DMS114 treated with DMSO at 0.1 percent for 48 hours (cell line): Measurements from ENCODE around the gene IDH3A.

Experiments used
- DNase-seq: peaks from one replicate; lab custom pipeline; 2025; ENCODE audit not compliant: unreplicated experiment; lab: John Stamatoyannopoulos, UW

Gene IDH3A

DNA sequence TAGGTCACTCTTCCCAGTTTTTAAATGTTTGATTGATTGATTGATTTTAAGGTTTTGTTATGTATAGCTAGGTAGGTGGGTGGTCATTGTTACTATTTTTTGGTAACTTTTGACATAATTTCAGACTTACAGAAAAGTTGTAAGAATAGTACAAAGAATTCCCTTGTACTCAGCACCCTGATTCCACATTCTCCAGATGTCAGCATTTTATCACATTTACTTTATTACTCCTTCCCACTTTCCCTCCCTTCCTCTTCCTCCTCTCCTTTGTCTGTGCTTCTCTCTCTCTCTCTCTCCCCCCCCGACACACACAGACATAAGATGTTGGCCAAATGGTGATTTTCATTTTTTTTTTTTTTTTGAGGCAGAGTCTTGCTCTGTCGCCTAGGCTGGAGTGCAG lies 14.8 kb downstream of the IDH3A start:
- DNase-seq, result no peak

- DNase-seq, result no peak
Measured at GRCh38 chr15:78167227-78167888, 18.2 kb downstream of the IDH3A start.

GRCh38 chr15:78168608-78169007 lies 19.4 kb downstream of the IDH3A start:
- no peak for DNase-seq

DNA sequence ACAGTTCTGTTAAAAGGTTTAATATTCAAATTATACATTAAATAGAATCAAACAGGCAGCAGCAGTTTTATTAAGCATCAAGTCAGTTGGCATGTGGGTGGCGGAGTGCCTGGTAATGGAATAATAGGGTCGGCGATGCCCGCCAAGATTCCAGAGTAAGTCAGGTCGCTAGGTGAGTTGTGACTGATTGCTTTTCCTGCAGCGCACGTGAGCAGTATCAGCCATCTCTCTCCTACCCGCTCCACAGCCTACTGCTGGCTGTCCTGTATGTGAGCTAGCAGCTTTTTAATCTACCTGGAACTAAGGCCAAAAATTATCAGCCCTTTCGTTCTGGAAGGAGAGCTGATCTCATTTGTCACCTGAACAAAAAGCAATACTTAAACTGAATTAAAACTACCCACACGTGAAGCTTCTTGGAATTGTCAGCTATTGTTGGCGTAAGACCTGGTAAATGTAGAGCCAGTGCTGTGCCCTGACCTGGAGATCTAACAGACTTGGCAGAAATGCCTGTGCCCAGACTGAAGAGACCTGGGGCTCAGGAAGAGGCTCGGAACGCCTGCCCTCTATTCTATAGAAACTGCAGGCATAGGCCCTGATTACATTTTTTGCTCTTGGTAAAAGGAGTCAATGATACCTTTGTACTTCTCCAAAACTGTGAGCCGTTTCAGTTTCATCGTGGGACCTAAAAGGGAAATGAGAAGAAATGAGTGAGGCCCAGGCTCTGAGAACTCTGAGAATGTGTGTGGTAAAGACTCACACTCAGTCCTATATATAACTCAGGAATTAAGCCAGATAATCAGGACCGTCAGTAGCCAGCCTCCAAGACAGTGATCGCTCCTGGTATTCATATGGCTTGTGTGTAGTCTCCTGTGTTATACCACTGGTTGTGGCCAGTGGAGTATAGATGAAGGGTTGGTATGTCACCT lies 21.9 kb downstream of the IDH3A start:
- DNase-seq, result no peak

- no peak for DNase-seq
Measured at GRCh38 chr15:78171864-78172472, 22.8 kb downstream of the IDH3A start.

DNA sequence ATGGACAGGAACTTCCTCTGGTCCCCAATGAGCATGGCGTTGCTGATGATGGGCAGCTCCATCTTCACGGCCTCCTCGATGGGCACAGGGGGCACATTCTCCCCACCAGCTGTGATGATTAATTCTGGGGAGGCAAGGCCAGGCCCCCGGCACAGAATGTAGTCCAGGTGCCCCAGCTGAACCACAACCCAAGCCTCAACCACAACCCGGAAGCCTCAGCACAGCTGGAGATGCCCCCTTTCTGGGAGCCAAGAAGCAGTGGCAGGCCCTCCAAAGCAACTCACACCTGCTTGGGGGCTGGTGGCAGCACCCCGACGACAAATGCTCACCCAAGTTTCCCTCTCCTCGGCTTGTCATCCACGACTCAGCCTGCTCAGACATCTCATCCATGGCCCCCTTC lies 25.2 kb downstream of the IDH3A start:
- DNase-seq, result no peak

- no peak for DNase-seq
Measured at GRCh38 chr15:78175330-78175729, 26.2 kb downstream of the IDH3A start.

DNA sequence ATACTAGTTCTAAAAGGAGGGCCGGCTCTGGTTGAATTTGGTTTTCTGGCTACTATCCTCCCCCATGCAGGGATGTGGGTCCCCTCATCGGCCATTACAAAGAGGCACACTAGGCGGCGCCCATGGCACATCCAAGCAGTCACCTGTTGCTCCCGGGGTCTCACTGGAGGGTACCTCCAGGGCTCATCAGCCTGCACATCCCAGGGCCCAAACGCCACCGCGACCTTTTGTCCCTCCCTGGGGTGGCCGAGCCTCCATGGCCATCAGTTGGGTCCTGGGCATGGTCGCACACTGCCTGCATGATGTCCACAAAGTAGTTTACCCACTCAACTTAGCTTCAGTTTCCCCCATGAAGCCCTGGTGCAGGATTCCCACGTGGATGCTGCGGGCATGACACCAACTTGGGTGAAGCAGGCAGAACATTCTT lies 28.3 kb downstream of the IDH3A start:
- peak; percentile 33 for DNase-seq

DNA sequence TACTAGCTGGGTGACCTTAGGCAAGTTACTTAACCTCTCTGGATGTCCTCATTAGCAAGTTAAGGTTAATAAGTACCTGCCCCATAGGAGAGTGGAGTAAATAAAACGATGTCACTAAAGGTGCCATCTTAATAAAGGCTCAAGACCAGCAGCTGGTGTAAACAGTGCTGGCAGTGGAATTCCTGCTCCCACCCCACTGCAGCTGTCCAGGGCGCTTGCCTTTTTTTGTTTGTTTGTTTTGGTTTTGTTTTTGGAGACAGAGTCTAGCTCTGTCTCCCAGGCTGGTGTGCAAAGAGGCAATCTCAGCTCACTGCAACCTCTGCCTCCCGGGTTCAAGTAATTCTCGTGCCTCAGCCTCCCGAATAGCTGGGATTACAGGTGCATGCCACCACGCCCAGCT lies 28.9 kb downstream of the IDH3A start:
- DNase-seq, result no peak

DNA sequence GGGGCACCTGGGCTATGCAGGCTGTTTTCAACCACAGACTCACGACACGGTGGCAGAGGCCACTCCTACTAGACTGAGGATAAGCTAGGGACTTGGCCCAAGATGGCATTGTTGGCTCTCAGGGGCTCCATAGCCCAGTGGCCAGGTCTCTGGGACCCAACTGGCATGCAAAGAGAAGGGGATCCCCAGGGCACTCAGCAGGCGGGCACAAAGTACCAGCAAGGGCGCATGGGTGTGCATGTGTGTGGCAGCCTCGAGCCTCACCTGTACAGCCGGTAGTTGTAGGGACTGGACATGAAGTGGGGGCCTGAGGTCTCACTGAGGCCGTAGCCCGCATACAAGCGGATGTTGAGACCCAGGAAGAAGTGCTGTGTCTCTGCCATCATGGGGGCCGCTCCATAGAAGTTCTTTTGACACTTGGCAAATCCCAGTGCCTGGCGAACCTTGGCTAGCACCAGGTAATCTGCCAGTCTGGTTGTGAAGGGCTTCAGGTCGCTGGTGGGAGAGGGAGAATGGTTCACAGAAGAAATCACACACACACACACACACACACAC lies 30.2 kb downstream of the IDH3A start:
- no peak for DNase-seq

GRCh38 chr15:78179906-78180305 lies 30.7 kb downstream of the IDH3A start:
- DNase-seq, result no peak

DNA sequence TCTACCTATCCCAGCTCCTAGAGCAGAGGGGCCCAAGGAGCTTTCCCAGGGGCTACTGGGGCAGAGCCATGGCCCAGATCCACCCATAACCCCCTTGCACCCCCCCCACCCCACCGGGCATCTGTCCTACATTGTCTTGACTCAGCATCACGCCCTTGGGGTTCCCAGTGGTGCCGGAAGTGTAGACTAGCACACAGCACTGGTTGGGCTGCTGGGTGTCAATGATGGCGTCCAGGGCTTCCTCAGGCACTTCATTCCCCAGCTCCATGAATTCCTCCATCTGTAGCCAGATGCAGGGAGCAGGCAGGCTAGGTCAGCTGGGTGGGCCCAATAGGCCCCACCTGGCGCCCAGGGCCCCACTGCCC lies 33.2 kb downstream of the IDH3A start:
- DNase-seq, result no peak

GRCh38 chr15:78182821-78183220 lies 33.7 kb downstream of the IDH3A start:
- no peak for DNase-seq

DNA sequence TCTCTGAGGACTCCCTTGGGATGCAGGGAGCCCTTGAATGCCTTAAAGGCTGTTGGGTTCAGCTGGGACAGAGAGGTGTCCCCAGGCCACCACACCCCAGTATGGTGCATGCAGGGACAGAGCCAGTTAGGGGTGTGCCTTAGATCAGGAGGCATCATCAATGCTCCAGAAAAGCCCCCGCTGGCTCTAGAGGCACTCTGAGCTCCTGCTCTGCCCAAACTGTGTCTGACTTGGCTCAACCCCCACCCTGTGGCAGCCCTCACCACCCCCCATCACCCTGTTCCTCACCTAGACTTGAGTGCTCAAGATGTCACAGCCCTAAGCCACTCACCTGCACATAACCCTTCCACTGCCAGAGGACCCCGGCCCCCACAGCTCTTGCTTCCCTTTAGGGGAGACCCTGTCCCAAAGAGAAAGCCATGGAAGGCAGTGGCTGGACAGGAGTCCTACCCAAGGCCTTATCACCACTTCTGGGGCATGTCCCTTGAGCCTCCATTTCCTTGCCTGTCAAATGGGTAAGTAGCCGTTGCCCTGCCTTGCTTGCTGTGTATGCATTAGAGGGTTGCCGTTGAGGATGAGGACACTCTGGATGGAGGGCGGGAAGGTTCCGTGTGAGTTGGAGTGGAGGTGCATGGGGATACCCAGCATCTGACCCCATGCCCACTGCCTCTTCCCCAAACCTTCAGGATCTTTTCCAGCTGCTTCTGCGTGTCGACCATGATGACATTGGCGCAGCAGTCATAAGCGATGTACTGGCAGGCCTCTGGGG lies 43.8 kb downstream of the IDH3A start:
- DNase-seq, result no peak

DNA sequence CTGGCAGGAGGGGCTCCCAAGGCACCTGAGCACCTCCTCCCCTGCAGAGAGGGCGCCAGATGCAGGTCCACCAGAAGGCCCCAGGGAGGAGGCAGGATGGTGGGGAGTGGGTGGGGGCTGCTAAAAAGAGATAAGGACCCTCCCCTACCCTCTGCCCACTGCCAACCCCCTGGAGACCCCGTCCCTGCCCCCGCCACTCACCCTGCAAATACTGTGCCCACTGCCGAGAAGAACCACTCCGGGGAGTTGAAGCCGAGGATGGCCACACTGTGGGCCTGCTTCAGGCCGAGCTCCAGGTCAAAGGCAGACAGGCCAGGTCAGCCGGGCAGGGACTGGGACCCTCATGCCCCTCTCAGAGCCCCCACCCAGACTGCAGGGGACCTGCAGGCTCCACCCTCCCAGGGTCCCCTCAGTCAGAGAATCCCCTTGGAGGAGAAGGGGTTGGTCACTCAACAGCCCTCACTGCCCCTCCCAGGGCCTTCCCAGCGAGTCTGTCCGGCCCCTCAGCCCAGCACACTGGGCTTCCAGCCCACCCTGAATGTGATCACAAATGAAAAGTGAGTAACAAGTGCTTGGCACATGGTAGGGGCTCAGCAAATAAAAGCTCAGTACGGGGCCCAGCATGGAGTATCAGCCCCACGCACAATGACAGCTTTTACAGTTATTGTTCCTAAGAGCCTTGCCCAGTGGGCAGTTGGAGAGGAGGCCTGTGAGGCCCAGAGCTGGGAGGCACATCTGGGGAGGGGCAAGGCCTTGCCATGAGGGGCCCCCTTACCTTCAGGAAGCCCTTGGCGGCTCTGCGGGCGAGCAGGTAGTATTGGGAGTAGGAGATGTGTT lies 44.8 kb downstream of the IDH3A start:
- no peak for DNase-seq

GRCh38 chr15:78194568-78194925 lies 45.4 kb downstream of the IDH3A start:
- DNase-seq, result no peak

GRCh38 chr15:78195735-78196201 lies 46.6 kb downstream of the IDH3A start:
- DNase-seq, result peak; percentile 47

DNA sequence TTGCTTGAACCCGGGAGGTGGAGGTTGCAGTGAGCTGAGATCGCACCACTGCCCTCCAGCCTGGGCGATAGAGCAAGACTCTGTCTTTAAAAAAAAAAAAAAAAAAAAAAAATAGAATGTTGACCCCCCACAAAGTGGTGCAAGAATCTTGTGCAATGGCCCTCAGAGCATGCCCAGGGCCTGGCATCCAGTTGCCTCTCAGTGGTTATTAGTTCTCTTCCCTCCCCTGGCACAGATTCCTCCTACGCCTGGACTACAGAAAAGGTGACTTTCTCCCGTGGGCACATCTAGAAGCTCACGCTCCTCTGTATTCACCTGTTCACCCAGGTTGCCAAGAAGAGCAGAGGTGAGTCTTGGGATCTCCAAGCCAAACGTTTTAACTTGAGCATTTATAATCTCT lies 48.5 kb downstream of the IDH3A start:
- no peak for DNase-seq

- DNase-seq, result no peak
Measured at GRCh38 chr15:78200276-78200930, 51.2 kb downstream of the IDH3A start.
